Naive thymus-derived CD8-positive, alpha-beta T cell (primary cell): Measurements from ENCODE around the gene BMP7. TPM values are rescaled to one million over a fixed set of nuclear protein-coding genes. Genes with fewer than 3 reads are reported as not detected.

ENCODE experiments used
- ATAC-seq, 2 donors: fragments of 150-1000 bp; cut with Tn5 transposase in 1 of 2; sonication (Bioruptor Pico), chemical (Tn5 transposase) in 1 of 2; 1 replicate in 1 of 2; 2 replicates in 1 of 2; pipeline ENCODE4 v1.10.0; 2021; ENCODE audit warnings: mild to moderate bottlenecking in 2 of 2, moderate library complexity in 2 of 2
- POLR2A ChIA-PET: fragments of 350-600 bp; sonication (Branson Sonifier 250); formaldehyde crosslinking; loops from one replicate; lab custom pipeline; 2021; ENCODE audit warnings: antibody characterized with exemption; lab: Charles Lee
- DNase-seq, 10 donors: peaks; one replicate each; pipeline versions ENCODE4 v3.0.0 to v3.0.0-alpha.2; 2020 to 2022
- H3K27ac Mint-ChIP-seq, 10 donors: one replicate each; pipeline ENCODE4 v1.8.0; 2020 to 2022; ENCODE audit warnings: mild to moderate bottlenecking in 10 of 10, mixed read lengths in 10 of 10, moderate library complexity in 4 of 10, inconsistent platforms in 1 of 10
- H3K27me3 Mint-ChIP-seq, 5 donors: one replicate each; pipeline ENCODE4 v1.8.0; 2021 to 2022; ENCODE audit warnings: mixed read lengths in 5 of 5
- H3K36me3 Mint-ChIP-seq, 3 donors: one replicate each; pipeline ENCODE4 v1.8.0; 2020 to 2022; ENCODE audit warnings: mixed read lengths in 3 of 3, mild to moderate bottlenecking in 2 of 3, inconsistent platforms in 1 of 3
- H3K4me1 Mint-ChIP-seq, 4 donors: one replicate each; pipeline ENCODE4 v1.8.0; 2021 to 2022; ENCODE audit warnings: mixed read lengths in 4 of 4
- H3K4me3 Mint-ChIP-seq, 10 donors: one replicate each; pipeline ENCODE4 v1.8.0; 2020 to 2022; ENCODE audit warnings: mild to moderate bottlenecking in 10 of 10, mixed read lengths in 10 of 10, moderate library complexity in 6 of 10, inconsistent platforms in 1 of 10
- H3K9me3 Mint-ChIP-seq, 9 donors: one replicate each; pipeline ENCODE4 v1.8.0; 2020 to 2022; ENCODE audit warnings: mixed read lengths in 9 of 9, mild to moderate bottlenecking in 3 of 9, inconsistent platforms in 1 of 9, moderate library complexity in 1 of 9
- polyA plus RNA-seq, 3 donors: library from polyadenylated mRNA; unstranded; fragments of 300-500 nt; fragmentation: Illumina TruSeq; gene quantifications; one replicate each; pipeline ENCODE4 v1.2.3, GENCODE V29; 2021
- total RNA-seq, 8 experiments: library from RNA in 2 of 8; stranded (reverse) in 2 of 8; gene quantifications; one replicate each; pipeline ENCODE4 v1.2.3 and lab custom pipeline; 2021 to 2026

BMP7 gene
- total RNA-seq: not detected
- not detected for polyA plus RNA-seq
- 0 to 0.26 (median 0) reads per million in 6 experiments for total RNA-seq (lab: John Stamatoyannopoulos, UW)

DNA sequence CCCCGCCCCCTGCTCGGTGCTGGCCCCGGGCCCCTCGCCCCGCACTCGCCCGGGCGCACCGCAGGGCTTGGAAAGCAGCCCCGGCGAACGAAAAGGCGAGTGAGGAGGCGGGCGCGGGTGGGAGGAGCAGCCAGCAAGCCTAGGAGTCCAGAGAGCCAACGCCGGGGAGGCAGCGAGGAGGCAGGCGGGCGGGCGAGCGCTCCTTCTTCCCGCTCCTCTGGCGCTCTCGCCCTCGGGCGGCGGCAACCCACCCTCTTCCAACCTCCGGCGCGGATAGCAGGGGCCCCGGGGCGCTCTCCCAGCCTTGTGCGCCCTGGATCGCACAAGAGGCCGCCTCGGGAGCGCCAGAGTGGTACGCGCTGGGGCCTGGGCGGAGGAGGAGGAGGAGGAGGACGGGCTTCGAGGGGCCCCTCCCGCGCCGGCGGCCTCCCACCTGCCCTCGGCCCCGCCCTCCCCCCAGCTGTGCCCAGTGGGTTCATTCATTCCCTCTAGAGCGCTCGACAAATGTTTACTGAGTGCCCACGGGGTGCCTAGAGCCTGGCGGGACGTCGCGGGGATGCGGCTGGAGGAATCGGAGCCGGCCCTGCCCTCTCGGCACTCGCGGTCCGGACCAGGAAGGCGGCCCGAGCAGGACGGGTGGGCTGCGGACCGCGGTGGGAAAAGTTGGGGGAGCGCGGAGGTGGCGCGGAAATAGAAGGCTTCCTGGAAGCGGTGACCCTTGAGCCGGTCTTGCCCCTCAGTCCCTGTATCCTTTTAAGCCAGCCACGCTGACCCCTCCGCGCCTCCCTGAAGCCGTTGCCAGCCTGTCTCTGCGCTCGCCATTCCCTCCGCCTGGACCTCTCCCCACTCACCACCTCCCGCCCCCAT, at the start of gene BMP7:
Gene BMP7, minus strand, starts transcription at position 351 of the 867 bp plus-strand sequence. CDS start 519 bp downstream, outside the sequence.
- H3K27ac Mint-ChIP-seq: no peak within 1 kb of the TSS
- peaks cover 21 to 82% (median 68%) of the 10 kb centered on the region in 5 donors for H3K27me3 Mint-ChIP-seq
- DNase-seq (no peak), ATAC-seq (no peak)
- POLR2A ChIA-PET: no interaction called here
- peaks cover 0 to 10% (median 6%) of the 10 kb centered on the region in 4 donors for H3K4me1 Mint-ChIP-seq
- H3K9me3 Mint-ChIP-seq: no peaks in the 10 kb centered on the region
- peaks cover 0 to 4% (median 2%) of the 10 kb centered on the region in 3 donors for H3K36me3 Mint-ChIP-seq
- H3K4me3 Mint-ChIP-seq: peak within 1 kb of the TSS in 3 of 10 donors; percentile 38 to 60 (median 47)

DNA sequence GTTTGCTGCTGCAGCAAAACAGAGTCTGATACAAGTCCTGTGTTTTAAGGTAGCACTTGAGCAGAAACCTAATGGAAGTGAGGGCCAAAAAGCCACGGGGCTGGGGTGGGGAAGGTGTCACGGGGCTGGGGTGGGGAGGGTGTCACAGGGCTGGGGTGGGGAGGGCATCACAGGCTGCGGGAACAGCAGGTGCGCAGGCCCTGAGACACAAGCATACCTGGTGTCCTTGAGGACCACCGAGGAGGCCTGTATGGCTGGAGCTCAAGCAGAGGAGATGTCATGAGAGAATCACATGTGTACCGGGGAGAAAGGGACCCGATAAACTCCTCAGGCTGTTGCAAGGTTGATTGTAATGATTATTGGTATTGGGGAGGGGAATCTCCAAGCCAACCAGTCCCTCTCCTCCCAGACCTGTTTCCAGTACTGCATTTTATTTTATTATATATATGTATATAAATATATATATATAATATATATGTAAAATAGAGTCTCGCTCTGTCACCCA, 49.6 kb upstream of the BMP7 start:
- Mint-ChIP-seq H3K4me1 (no peaks in the 10 kb centered on the region), H3K27me3 (peaks cover 15 to 38% (median 20%) of the 10 kb centered on the region in 5 donors), H3K4me3 (no peak overlapping the region), H3K36me3 (no peaks in the 10 kb centered on the region), H3K27ac (no peak overlapping the region), H3K9me3 (no peaks in the 10 kb centered on the region)
- ATAC-seq (no peak), DNase-seq (no peak)
- POLR2A ChIA-PET: no interaction called here

DNA sequence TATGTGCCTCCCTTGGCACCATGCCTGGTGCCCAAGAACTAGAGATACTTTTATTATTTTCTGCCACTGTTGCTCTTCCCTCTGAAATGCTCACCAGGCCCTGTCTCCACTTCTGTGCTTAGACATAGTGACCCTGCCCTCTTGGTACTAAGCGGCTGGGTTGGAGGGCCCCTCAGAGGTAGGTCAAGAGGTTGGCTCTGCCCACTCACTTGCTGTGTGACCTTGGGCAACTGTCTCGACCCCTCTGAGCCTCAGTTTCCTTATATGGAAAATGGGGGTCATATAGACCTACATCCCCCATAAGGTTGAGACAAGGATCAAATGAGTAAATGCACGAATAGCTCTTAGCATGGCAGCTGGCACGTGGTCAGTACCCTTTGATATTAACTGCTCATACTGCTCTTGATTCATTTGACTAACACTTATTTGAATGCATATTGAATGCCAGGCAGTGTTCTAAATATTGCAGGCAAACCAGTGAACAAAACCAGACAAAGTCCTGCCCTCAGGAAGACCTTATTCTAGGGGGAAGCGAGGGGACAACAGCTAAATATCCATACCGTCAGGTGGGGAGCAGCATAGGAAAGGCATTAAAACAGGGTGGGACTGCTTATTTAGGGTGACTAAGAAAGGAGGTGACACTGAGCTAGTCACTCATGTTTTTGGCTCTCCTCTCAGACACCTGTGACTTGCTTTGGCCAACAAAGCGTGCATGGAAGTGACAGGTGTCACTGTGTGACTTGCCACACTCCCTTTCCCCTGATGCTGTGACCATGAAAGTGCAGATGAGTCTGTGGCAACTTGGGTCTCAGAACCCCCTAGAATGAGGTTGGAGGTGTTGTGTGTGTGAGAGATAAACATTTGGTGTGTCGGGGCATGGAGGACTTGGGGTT, 48.9 kb upstream of the BMP7 start:
- H3K9me3 Mint-ChIP-seq: no peaks in the 10 kb centered on the region
- no peak overlapping the region for H3K4me3 Mint-ChIP-seq
- H3K27me3 Mint-ChIP-seq: peaks cover 13 to 33% (median 17%) of the 10 kb centered on the region in 5 donors
- ATAC-seq (no peak), DNase-seq (no peak)
- no peaks in the 10 kb centered on the region for H3K36me3 Mint-ChIP-seq
- no peak overlapping the region for H3K27ac Mint-ChIP-seq
- POLR2A ChIA-PET: no interaction called here
- no peaks in the 10 kb centered on the region for H3K4me1 Mint-ChIP-seq

DNA sequence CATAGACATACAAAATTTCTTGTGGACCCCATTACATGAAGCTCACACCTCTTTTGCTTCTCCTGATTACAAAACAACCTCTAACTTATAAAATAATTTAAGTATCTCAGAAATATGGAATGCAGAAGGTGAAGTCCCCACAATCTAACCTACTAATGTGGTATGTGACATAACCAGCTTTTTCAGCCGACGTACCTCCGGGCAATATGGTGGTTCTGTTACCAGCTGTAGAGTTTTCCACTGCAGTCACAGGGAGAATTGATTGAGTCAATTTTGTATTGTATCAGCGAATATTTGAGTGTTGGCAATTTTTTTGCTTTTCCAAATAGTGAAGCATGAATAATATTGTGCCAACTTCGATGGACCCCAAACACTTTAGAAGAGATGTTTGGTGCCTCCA, 47.5 kb upstream of the BMP7 start:
- POLR2A ChIA-PET: no interaction called here
- Mint-ChIP-seq H3K4me1 (no peaks in the 10 kb centered on the region), H3K9me3 (no peaks in the 10 kb centered on the region), H3K27me3 (peaks cover 5 to 21% (median 12%) of the 10 kb centered on the region in 5 donors), H3K36me3 (no peaks in the 10 kb centered on the region), H3K27ac (no peak overlapping the region), H3K4me3 (no peak overlapping the region)
- ATAC-seq: no peak
- no peak for DNase-seq

DNA sequence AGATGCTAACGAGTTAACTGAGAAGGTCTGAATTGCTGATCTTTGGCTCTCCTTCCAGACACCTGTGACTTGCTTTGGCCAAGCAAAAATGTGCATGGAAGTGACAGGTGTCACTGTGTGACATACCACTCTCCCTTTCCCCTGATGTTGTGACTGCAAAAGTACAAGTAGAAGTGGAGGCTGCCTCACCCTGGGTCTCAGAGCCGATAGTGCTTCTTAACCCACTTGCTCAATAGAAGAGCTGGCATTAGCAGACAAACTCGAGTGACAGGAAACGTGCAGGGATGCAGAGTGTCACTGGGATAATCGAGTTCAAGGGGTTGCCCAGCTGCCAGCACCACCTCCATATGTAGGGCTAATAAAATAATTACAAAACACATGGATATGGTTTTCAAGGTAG, 46.8 kb upstream of the BMP7 start:
- H3K27ac Mint-ChIP-seq: no peak overlapping the region
- no peaks in the 10 kb centered on the region for H3K36me3 Mint-ChIP-seq
- peaks cover 2 to 17% (median 9%) of the 10 kb centered on the region in 5 donors for H3K27me3 Mint-ChIP-seq
- DNase-seq: no peak
- no peaks in the 10 kb centered on the region for H3K4me1 Mint-ChIP-seq
- no peak for ATAC-seq
- no peaks in the 10 kb centered on the region for H3K9me3 Mint-ChIP-seq
- no peak overlapping the region for H3K4me3 Mint-ChIP-seq
- POLR2A ChIA-PET: no interaction called here

DNA sequence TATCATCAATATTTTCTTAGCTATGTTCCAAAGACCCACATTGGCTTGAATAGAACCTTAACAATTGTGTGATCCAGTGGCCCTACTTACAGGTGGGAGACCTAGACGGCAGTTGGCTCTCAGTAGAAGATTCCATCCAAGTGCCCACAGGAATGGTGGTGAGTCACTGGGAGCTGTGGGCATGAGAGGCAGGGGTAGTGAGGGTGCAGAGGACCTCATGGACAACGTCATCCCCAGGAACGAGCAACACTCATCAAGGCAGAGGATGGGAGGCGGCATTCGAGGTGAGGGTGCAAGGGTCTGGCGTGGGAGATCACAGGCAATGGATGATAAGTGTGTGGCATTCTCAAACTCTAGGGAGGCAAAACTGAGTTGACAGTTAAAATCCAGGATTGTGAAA, 45.7 kb upstream of the BMP7 start:
- peaks cover 8 to 18% (median 12%) of the 10 kb centered on the region in 5 donors for H3K27me3 Mint-ChIP-seq
- no peak overlapping the region for H3K4me3 Mint-ChIP-seq
- no peaks in the 10 kb centered on the region for H3K4me1 Mint-ChIP-seq
- no peak for ATAC-seq
- DNase-seq: no peak
- POLR2A ChIA-PET: no interaction called here
- H3K36me3 Mint-ChIP-seq: no peaks in the 10 kb centered on the region
- H3K27ac Mint-ChIP-seq: no peak overlapping the region
- H3K9me3 Mint-ChIP-seq: no peaks in the 10 kb centered on the region

DNA sequence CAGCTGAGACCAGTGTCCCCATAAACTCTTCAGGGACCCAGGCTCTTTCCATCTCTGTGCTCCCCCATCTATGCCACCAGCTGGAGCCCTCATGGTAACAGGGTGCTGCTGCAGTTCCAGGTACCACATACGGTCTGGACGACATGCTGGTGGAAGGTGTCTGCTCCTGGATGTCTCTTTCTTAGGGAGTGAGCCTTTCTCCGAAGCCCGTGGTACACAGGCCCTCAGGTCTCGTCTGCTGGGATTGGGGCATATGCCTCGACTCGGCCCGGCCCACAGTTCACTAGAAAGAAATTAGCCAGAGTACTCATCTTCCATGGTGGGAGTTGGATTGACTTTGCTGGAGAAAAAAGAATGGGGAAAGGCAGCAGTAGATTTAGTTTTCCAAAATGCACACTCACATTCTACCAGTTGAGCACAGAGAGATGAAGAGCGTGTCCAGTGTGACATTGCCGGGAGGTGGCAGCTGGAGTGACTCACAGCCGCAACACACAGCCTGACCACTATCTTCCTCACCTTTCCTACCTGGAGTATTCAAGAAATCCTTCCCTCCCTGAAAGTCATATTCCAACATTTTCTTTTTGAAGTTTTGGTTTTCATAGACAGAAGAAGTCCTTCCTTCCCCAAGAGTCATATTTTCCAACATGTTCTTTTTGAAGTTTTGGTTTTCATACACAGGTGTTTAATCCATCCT, 44.5 kb upstream of the BMP7 start:
- no peaks in the 10 kb centered on the region for H3K36me3 Mint-ChIP-seq
- no peaks in the 10 kb centered on the region for H3K4me1 Mint-ChIP-seq
- peaks cover 8 to 20% (median 13%) of the 10 kb centered on the region in 5 donors for H3K27me3 Mint-ChIP-seq
- no peaks in the 10 kb centered on the region for H3K9me3 Mint-ChIP-seq
- POLR2A ChIA-PET: no interaction called here
- no peak overlapping the region for H3K4me3 Mint-ChIP-seq
- ATAC-seq: no peak
- no peak overlapping the region for H3K27ac Mint-ChIP-seq
- DNase-seq: no peak

DNA sequence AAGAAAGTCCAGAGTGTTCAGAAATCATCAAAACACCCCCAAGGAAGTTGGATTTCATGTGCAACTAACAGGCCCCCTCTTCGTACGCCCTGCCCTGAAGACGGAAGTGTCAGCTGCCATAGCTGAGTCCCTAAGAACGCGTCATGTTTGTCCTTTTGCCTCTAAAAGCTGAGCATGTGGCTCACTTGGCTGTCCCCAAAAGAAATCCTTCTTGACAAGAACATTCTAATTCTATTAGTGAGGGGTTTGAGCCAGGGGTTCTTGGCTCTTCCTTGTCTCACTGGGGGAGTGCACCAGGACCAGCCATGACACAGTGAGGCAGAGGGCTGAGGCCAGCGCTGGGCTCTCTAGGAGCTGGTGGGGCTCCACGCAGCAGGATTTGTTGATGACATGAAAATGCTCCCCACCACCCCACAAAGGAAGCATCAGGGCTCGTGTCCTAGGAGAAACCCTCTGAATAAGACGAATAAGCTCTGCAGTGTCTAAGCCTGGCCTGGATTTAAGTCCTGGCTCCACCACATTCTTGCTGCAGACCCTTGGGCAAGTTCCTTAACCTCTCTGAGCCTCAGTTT, 43.2 kb upstream of the BMP7 start:
- Mint-ChIP-seq H3K4me1 (no peaks in the 10 kb centered on the region), H3K4me3 (no peak overlapping the region), H3K27ac (no peak overlapping the region), H3K9me3 (no peaks in the 10 kb centered on the region), H3K36me3 (no peaks in the 10 kb centered on the region), H3K27me3 (peaks cover 6 to 17% (median 13%) of the 10 kb centered on the region in 5 donors)
- ATAC-seq (no peak), DNase-seq (no peak)
- POLR2A ChIA-PET: no interaction called here

DNA sequence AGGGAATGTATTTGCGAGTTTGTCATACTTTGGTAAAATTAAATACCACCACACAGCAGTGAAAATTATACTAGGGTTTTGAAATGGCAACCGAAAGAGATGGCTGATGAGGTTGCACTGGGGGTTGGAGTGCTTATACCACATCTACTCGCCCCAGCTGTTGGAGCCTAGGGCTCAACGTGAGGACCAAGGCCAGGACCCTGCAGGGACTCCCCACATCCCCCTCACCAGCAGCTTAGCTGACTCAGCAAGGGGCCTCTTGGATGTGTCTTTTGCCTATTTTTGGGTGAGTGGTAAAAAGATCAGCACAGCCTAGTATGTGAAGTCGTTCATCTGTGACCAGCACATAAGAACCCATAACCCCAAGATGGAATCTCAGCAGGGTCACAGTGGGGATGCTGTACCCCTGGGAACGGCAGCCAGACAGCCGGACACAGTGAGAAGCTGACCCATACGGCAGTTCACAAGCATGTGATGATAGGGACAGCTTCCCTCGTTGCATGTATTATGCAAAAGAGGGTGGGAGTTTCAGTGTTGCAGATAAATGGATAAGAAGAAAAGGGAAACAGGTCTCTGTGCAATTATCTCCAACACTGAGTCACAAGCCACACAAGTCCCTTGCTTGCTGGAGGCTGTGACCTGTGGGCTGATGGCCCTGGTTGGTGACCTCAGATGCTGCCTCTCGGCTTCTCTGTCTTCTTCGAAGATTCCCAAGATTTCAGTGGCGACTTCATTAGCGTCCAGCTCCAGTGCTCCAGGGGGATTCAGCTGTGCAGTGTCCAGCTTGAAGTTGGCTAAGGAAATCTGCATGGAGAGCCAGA, 42.2 kb upstream of the BMP7 start:
- Mint-ChIP-seq H3K27me3 (peaks cover 6 to 14% (median 12%) of the 10 kb centered on the region in 5 donors), H3K4me3 (no peak overlapping the region), H3K9me3 (no peaks in the 10 kb centered on the region), H3K36me3 (no peaks in the 10 kb centered on the region), H3K4me1 (no peaks in the 10 kb centered on the region), H3K27ac (no peak overlapping the region)
- POLR2A ChIA-PET: no interaction called here
- ATAC-seq (no peak), DNase-seq (no peak)

DNA sequence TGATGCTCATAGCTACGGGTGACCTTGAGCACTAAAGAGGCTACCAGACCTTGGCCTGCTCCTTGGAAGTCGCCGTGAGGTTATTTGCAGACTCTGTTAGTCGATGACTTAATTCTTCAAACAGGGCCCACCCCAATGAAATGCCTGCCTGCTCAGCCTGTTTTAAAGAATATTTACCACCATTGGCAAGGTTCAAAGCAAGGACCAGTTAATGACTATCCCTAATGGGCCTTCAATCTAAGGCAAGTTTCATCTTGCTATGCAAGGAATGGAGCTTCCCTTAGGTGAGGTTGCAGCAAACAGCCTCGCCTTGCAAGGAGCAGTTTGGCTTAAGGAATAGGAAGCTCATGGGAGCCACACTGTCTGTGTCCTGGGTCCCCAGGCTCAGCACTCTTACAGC, 40.3 kb upstream of the BMP7 start:
- ATAC-seq: no peak
- POLR2A ChIA-PET: no interaction called here
- H3K4me1 Mint-ChIP-seq: no peaks in the 10 kb centered on the region
- no peak overlapping the region for H3K4me3 Mint-ChIP-seq
- DNase-seq: no peak
- H3K27ac Mint-ChIP-seq: no peak overlapping the region
- no peaks in the 10 kb centered on the region for H3K36me3 Mint-ChIP-seq
- H3K27me3 Mint-ChIP-seq: peaks cover 9 to 25% (median 14%) of the 10 kb centered on the region in 5 donors
- no peaks in the 10 kb centered on the region for H3K9me3 Mint-ChIP-seq

DNA sequence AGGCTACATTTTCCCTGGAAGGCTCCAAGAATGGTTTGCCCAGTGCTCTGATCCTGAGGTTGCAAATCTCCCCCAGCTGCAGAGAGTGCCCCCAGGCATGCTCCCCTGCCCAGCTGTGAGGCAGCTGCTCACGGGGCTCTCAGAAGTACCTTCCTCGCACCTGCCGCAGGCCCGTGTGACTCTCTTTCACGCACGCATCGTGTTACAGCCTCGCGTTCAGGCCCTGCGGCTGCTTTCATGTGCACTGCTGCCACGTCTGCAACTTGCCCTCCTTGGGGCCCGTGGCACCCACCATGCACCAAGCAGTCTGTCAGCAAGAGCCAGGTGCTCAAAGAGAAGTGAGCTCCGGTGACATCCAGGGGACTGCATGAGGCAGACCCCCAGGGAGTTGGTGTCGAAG, 34.6 kb upstream of the BMP7 start:
- Mint-ChIP-seq H3K27me3 (peaks cover 1 to 31% (median 8%) of the 10 kb centered on the region in 5 donors), H3K27ac (no peak overlapping the region), H3K36me3 (no peaks in the 10 kb centered on the region), H3K4me3 (no peak overlapping the region), H3K4me1 (no peaks in the 10 kb centered on the region), H3K9me3 (no peaks in the 10 kb centered on the region)
- POLR2A ChIA-PET: no interaction called here
- no peak for DNase-seq
- no peak for ATAC-seq
